ES-I3 (cell line): ENCODE results near the gene WWTR1.

Experiments used
- H3K36me3 ChIP-seq: 2 replicates; pipeline ENCODE4 v1.6.1; 2013; ENCODE audit warnings: mild to moderate bottlenecking, low read length, control low read depth, moderate library complexity; ENCODE audit not compliant: insufficient read depth
- H3K4me1 ChIP-seq: 2 replicates; pipeline ENCODE4 v1.6.1; 2013; ENCODE audit warnings: mild to moderate bottlenecking, control low read depth, low read length; ENCODE audit not compliant: insufficient read depth
- H3K9ac ChIP-seq: 2 replicates; pipeline ENCODE4 v1.6.1; 2013; ENCODE audit warnings: low read depth, mild to moderate bottlenecking, low read length, moderate library complexity
- H3K9me3 ChIP-seq: 2 replicates; pipeline ENCODE4 v1.6.1; 2013; ENCODE audit warnings: mild to moderate bottlenecking, low read length, moderate library complexity; ENCODE audit not compliant: control insufficient read depth, insufficient read depth

WWTR1 gene

DNA sequence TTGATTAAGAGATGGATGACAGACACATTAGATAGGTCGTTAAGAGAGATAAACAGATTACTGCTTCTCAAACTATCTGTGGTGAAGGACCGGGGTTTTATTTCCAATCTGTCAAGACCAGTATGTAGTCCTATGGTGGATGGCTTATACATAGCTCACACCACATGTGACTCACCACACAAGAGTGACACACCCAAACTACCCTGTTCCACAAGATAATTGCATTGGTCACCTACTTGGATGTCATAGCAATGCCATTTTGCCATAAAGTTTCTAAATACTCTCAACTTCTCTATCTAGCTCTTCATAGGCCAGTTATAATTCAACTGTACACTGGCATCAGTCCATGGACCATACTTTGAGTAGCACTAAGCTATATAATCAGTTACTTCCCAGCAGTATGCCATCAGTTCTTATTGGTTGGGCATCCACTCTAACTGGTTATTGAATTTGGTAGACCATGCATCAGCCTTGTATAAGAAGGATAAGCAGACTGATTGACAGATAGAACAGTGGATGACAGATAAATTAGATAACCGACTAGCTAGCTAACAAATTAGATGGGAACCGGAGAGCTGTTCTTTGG is 11.6 kb downstream of the WWTR1 start:
- Histone ChIP-seq H3K36me3 (peaks cover 14% of the 10 kb centered on the region), H3K9ac (no peak overlapping the region), H3K4me1 (peaks cover 4% of the 10 kb centered on the region; the same call in 1 of the 2 replicates), H3K9me3 (no peaks in the 10 kb centered on the region)

DNA sequence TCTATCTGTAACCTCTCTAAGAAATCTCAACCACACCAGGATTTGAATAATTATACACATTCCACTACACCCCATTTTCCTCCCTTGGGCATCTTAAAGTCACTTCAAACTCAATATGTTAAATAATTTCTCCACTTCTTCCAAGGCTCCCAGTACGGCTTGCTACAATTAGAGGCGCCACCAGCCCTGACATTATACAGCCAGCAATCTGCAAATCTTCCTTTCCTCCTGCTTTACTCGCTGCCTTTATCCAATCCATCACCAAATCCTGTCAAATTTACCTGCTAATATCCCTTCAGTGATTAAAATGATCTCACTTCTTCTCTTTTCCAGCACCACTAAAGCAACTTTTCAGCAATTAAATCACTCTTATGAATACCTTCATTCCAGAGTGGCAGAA is 13.9 kb downstream of the WWTR1 start:
- H3K9me3 ChIP-seq = no peaks in the 10 kb centered on the region
- H3K4me1 ChIP-seq = peaks cover 7% of the 10 kb centered on the region; the same call in 1 of the 2 replicates
- peaks cover 14% of the 10 kb centered on the region for H3K36me3 ChIP-seq
- no peak overlapping the region for H3K9ac ChIP-seq

DNA sequence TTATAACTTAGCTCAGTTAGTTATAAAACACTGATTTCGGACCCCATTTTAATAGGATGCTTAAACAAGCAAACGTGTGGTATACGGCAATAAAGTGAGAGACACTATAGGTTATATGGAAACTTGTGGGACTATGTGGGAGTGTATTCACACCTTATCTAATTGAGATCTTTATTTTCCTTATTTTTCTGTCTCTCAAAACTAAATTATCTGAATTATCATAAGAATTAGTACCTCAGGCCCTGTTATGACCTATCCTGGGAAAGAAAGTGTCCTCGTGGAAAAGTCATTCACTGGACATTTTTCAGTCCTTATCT is 14.4 kb downstream of the WWTR1 start:
- Histone ChIP-seq H3K4me1 (peaks cover 9% of the 10 kb centered on the region; the same call in 1 of the 2 replicates), H3K9ac (no peak overlapping the region), H3K9me3 (no peaks in the 10 kb centered on the region), H3K36me3 (peaks cover 14% of the 10 kb centered on the region)

DNA sequence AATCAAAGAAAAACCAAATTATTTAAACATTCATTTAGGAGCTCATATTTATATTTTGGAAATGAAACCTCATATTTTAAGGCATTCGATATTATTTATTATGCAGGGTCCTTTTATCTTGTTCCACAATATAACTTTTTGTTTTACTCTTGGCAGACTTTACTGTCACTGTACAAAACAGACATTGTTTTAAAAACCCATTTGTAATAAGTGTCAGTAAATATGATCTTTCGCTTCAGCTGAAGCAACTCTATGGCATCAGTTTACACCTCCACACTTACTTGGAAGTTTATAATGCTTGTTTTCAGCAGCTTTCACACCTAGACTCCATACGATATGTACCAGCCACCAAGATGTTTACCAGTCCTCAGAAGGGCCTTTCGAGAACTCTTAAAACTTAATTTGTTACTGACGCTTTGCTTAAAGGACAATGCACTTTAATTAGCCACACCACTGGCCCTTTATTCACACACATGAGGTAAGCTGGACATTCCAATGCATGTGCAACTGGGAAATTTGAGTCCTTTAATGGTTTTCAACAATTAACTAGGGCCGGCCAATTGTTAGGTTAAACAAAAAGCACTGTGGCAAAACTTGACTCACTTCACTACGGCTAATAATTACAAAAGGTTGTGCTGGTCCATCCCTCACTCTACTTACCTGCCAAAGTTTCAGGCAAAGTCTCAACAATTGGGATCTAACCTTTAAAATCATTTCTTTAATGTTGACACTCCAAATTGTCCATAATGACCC is 16.7 kb downstream of the WWTR1 start:
- H3K9me3 ChIP-seq = no peaks in the 10 kb centered on the region
- peaks cover 9% of the 10 kb centered on the region; the same call in 1 of the 2 replicates for H3K4me1 ChIP-seq
- peaks cover 6% of the 10 kb centered on the region; the same call in 1 of the 2 replicates for H3K36me3 ChIP-seq
- no peak overlapping the region for H3K9ac ChIP-seq

DNA sequence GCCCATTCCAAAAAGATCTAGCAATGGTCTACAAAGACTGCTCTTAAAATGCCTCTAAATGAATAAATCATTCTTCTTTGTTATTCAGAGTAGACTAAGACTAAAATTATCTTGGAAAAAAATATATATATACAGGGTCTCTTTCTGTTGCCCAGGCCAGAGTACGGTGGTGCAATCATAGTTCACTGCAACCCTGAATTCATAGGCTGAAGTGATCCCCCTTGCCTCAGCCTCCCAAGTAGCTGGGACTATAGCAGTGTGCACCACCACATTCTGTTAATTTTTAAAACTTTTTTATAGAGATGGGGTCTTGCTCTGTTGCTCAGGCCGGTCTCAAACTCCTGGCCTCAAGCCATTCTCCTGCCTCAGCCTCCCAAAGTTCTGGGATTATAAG is 18.7 kb downstream of the WWTR1 start:
- H3K4me1 ChIP-seq = peaks cover 9% of the 10 kb centered on the region; the same call in 1 of the 2 replicates
- H3K9me3 ChIP-seq = no peaks in the 10 kb centered on the region
- no peak overlapping the region for H3K9ac ChIP-seq
- no peaks in the 10 kb centered on the region for H3K36me3 ChIP-seq

DNA sequence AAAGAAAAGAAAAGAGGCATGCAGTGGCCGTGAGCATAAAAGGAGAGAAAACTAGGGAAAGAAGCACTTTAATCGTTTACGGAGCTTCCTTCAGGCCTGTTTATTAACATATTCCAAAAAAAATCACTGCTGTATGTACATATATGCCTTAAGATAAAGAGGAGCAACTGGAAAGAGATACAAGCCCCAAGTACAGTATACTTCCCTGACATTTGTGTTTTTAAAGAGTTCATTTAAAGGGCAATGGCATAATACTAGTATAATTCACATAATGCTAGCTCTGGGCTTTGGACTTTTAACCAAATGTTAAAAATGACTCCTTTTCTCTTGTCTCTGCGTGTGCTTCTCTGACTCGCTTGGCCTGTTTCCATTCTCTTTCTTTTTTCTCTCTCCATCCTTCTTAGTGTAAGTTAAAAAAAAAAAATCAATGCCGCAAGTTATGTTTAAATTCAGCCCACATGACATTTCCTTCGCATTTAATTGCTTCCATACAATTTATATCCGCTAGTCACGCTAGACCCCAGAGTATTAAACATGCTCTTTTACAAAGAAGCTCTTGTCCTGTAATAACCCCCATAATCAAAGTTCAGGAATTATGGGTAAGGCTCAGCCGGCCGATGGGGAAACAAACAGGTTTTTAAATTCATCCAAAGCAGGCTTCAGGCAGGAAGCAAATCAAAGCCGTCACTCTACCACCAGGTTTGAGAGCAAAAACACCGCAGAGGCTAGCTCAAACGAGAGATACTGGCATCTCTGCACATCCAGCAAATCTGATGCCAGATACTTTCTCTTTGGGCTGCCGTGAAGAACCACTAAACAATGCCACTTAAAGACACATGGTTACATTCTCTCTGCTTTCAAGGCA is 19.4 kb downstream of the WWTR1 start:
- Histone ChIP-seq H3K9ac (no peak overlapping the region), H3K4me1 (peaks cover 9% of the 10 kb centered on the region; the same call in 1 of the 2 replicates), H3K9me3 (no peaks in the 10 kb centered on the region), H3K36me3 (no peaks in the 10 kb centered on the region)

DNA sequence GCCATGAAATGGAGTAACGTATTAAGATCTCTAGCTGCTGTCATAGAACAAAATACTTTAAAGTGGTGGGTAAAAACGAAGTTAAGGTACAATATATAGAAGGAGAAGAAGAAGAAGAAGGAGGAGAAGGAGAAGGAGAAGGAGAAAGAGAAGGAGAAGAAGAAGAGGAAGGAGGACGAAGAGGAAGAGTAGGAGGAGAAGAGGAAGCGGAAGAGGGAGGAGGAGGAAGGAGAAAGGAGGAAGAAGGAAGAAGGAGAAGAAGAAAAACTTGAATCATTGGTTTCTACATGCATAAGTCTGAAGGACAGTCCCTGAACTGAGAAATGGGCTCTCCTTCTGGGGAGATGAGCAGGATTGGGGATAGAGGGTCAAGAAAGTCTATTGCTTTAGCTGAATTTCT is 22.4 kb downstream of the WWTR1 start:
- 0 out of 2 replicates have a peak, but pooled peaks cover 2% of the 10 kb centered on the region for H3K4me1 ChIP-seq
- H3K9ac ChIP-seq = no peak overlapping the region
- no peaks in the 10 kb centered on the region for H3K36me3 ChIP-seq
- H3K9me3 ChIP-seq = no peaks in the 10 kb centered on the region

DNA sequence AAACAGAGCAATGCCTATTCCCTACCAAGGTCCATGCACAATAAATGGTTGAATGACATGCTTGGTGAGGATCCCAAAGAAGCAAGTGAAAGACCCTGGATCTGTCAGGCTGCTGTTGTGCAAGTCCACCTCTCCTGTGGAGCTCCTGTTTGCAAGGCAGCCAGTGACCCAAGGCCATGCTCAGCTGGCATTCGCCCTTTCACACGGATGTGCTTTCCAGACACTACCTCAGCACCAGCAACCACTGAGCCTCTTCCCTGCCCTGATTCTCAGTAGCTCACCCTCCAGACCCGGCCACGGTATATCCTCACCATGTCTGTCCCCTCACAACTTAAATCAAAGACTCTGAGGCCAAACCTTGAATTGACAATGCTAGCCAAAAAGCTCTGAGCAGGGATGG is 23.3 kb downstream of the WWTR1 start:
- no peak overlapping the region for H3K9ac ChIP-seq
- no peaks in the 10 kb centered on the region for H3K36me3 ChIP-seq
- 0 out of 2 replicates have a peak, but pooled peaks cover 2% of the 10 kb centered on the region for H3K4me1 ChIP-seq
- no peaks in the 10 kb centered on the region for H3K9me3 ChIP-seq

DNA sequence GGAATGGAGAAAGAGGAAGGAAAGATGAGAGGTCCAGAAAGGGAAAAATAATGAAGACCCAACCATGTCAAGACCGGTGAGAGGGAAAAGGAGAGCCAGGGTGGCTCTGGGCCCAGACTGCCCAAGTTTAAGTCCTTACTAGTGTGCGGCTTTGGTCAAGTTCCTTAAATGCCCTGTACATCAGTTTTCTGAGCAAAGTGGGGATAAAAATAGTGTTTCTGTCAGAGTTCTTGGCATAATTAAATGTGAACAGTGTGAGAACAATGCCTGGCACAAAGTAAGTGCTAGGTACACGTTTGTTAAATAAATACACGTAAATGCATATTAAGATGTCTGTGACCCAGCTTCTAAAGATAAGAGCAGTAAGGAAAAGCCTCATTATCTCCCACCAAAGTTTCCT is 23.8 kb downstream of the WWTR1 start:
- H3K4me1 ChIP-seq = 0 out of 2 replicates have a peak, but pooled peaks cover 2% of the 10 kb centered on the region
- no peak overlapping the region for H3K9ac ChIP-seq
- no peaks in the 10 kb centered on the region for H3K36me3 ChIP-seq
- H3K9me3 ChIP-seq = no peaks in the 10 kb centered on the region

DNA sequence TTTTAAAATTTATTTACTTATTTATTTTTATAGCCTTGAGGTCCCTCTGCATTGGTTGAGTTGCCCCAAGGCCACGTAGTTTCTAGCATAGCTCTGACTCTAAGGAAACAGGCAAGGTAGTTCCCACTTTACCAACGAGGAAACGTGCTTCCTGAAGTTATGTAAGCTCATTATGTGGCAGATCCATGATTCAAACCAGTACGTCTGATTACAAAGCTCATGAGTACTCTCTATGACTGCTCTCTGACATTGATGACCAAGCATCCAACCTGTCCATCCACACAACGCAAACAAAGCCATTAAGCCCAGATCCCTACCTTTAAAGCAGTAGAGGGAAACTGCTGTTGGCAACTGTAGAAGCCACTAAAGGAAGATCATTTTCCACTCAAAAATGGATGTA is 25.6 kb downstream of the WWTR1 start:
- Histone ChIP-seq H3K9ac (no peak overlapping the region), H3K36me3 (no peaks in the 10 kb centered on the region), H3K4me1 (no peaks in the 10 kb centered on the region), H3K9me3 (no peaks in the 10 kb centered on the region)

DNA sequence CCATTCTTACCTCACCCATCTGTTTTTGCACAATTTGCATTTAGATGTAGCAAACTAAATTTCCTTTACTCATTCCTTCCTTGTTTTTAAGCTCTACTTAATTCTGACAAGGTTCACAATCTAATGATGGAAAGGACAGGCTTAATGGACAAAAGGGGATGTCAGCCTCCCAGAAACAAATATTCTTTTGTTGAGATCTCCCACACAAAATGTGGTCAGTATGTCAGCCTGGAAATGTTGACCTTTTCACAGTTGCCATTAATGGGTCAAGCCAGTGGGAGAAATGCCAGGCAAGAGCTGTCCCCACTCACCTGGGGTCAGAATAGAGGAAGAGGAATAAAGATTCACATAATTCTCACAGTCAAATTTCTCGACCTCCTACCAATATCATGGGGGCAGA is 27.0 kb downstream of the WWTR1 start:
- Histone ChIP-seq H3K4me1 (peaks cover 4% of the 10 kb centered on the region; the same call in 1 of the 2 replicates), H3K9ac (no peak overlapping the region), H3K9me3 (no peaks in the 10 kb centered on the region), H3K36me3 (no peaks in the 10 kb centered on the region)

DNA sequence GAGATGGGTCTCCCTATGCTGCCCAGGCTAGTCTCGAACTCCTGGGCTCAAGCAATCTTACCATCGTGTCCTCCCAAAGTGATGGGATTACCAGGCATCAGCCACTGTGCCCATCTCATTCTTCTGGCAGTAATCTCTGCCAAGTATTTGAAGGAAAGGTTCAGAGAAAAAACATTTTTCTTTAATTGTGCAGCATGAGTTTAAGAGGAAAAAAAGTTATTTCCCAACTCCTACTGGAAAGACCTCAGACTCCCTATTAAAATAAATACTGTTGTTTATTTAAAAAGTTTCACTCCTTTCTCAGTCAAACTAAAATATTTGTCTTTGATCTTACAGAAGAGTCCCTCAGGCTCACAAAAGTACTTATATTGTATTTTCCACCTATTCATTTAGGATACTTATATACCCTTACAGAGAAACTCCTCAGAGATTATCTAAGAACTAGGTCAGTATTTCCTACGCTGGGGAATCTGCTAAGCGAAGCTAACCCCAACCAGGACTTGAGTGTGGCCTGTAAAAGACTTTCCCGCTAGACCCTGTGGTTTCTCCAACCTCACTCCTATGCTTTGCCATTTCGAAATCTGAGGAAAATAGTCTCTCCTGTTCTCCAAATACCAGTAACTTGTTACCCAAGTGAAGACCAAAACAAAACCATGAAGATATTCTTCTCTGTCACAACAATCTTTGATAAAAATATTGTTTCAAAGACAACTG is 28.7 kb downstream of the WWTR1 start:
- Histone ChIP-seq H3K9me3 (no peaks in the 10 kb centered on the region), H3K36me3 (no peaks in the 10 kb centered on the region), H3K4me1 (peaks cover 6% of the 10 kb centered on the region; the same call in 1 of the 2 replicates), H3K9ac (no peak overlapping the region)

DNA sequence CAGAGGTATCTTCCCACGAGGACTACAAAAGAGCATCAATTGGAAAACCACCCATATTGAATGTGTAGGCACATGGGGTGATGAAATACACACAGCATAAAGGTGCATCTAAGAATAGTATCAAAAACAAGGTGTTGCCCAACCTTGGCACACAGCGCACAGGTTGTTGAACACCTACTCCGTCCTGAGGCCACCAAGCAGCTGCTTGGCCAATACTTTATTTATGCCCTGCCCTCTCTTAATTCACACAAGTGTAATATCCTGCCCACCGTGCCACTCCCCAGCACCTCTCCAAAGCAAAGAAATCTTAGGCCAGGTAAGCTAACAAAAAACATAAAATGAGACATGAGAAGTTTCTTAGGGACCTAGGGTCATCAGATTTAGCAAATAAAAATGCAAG is 31.2 kb downstream of the WWTR1 start:
- no peaks in the 10 kb centered on the region for H3K36me3 ChIP-seq
- H3K9ac ChIP-seq = no peak overlapping the region
- no peaks in the 10 kb centered on the region for H3K9me3 ChIP-seq
- peaks cover 6% of the 10 kb centered on the region; the same call in 1 of the 2 replicates for H3K4me1 ChIP-seq

DNA sequence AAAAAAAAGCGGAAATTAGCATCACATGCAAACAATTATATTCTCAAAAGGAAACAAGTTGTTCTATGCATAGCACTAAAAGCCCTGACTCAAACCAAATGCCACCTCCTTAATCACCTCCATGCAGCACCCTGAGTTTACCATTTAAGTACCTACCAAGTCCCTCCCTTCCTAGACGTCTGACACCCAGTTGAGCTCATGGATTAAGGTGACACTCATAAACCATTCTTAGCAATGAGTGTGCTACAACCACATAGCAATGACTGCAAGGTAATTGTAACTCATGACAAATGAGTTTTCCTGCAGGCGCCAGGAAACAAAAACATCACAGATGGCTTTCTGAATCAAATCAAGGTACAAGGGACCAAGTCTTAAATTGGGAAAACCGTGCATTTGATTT is 32.0 kb downstream of the WWTR1 start:
- H3K4me1 ChIP-seq = peaks cover 13% of the 10 kb centered on the region
- H3K9me3 ChIP-seq = no peaks in the 10 kb centered on the region
- no peaks in the 10 kb centered on the region for H3K36me3 ChIP-seq
- no peak overlapping the region for H3K9ac ChIP-seq
